Activated effector memory CD4-positive, alpha-beta T cell treated with Interleukin-2 at 50 U/mL for 16 hours (primary cell): ENCODE results near the gene SPRY4.
"Not testable (repeated sequence)": the region's sequence is repeated elsewhere in the genome, so short reads cannot be mapped to it uniquely, and the experiment has no call there.

Source experiments
- DNase-seq: peaks from one replicate; pipeline ENCODE4 v3.0.0-alpha.2; 2020

The SPRY4 gene

DNA sequence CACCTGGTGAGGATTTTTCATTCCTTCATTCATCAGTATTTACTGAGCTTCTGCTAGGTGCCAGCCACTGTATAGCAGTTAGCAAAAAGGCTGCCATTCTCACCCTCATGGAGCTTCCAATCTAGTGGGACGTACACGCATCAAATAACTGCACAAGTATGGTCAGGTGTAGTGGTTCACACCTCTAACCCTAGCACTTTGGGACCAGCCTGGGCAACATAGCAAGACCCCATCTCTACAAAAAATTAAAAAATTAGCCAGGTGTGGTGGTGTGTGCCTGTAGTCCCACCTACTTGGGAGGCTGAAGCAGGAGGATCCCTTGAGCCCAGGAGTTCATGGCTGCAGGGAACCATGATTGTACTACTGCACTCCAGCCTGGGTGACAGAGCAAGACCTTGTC, 8.9 kb upstream of the SPRY4 start:
- DNase-seq: not testable (repeated sequence)

- DNase-seq: no peak
Observed at GRCh38 chr5:142330444-142330843, 5.6 kb upstream of the SPRY4 start.

DNA sequence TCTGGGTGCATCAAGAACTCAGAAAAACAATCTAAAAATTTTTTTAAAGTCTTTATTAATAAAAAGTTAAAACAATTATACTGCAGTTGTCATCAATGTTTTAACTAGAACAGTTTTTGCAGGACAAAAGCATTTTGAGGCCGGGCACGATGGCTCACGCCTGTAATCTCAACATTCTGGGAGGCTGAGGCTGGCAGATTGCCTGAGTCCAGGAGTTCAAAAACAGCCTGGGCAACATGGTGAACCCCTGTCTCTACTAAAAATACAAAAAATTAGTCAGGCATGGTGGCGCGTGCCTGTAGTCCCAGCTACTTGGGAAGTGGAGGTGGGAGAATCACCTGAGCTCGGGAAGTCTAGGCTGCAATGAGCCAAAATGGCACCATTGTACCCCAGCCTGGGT, 5.2 kb upstream of the SPRY4 start:
- DNase-seq: no peak

DNA sequence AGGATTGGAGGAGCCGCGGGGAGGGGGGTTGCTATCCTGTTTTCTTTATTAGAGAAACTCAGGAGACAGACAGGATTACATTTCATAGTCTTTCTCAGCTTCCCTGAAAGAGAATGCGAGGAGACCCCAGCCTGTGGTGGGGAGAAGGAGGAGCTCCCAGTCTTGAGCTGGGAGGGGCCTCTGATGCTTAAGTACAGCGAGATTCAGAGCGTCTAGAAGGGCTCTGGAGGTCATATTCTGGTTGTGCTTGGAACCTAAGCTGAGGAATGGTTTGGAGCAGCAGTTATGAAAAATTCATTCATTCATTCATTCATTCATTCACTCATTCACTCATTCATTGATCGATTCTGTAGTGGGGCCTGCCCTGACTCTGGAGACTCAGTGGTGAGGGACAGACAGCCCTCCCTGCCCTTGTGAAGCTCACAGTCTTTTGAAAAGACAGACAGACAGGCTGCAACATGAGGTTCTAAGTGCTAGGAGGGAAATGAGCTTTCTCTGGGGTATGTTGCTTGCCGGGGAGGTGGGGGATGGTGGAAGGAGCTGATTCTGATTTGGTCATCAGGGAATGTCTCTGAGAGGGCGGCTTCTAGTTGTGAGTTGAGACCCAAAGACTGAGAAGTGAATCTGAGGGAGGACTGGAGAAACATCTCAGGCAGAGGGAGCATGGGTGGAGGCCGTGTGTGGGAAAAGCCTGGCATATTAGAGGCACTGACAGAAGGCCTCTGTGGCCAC, 2.5 kb upstream of the SPRY4 start:
- no peak for DNase-seq

GRCh38 chr5:142326480-142326938, 1.7 kb upstream of the SPRY4 start:
- DNase-seq: no peak

DNA sequence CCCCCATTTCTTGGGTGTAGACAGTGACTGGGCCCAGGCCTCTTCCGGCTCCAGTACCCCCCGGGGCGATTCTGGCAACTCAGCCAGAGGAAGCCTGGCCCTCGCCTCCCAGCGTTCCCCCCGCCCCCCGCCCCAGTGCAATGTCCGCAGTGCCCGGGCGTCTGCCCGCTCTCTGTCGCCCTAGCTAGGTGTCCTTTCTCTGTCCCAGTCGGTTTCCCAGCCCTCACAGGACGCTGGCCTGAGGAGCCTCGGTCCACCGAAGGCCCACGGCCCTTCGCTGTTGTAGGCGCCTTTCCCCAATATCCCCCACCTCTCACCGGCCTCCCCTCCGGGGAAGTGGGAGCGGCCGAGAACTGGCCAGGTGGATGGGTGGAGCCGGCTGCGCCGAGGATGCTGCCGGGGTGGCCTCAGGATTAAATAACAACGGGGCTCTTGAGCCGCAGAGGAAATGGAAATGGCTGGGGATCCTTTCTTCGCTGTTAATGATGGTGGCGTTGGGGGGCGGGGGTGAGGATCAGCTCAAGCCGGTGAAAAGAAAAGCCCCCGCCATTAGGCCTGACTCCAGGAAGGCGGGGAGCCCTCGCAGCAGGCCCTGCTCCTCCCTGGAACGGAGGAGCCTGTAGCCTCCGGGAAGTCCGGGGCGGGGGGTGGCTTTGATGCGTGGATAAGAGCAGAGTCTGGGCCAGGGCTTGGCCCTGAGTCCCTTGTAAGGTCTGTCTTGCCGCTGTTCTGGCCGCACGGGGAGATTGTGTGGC, 1.1 kb upstream of the SPRY4 start:
- DNase-seq: no peak

- DNase-seq: no peak
Observed at GRCh38 chr5:142324136-142324870, 518 bp downstream of the SPRY4 start.

DNA sequence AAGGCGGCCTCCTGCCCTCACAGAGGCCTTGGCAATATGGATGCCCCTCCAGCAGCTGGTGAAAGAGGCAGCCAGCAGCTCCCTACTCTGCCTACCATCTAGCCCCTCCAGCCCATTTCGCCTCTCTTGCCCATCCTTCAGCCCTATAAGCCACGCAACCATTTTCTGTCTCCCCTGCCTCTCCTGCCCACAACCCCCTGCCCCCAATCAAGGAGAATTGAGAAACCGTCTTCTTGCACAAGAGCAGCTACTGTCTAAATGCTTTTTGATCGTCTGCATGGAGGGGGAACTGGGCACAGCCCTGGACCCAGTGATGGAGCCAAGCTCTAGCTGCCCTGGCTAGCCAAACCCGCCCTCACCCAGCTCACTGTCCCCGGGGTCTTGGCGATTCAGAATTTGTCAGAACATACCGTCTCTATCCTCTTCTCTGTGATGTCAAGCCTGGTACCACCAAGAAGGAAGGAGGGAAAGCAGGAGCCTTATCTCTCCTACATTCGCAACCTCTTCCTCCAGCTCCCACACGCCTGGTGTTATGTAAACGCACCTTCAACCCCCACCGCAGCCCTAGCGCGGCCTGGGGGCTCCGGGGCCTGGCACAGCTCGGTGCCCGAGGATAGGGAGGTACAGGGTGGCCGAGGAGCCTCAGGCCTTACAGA, 1.2 kb downstream of the SPRY4 start:
- DNase-seq: no peak

- no peak for DNase-seq
Observed at GRCh38 chr5:142322747-142323479, 1.9 kb downstream of the SPRY4 start.

- DNase-seq: no peak
Observed at GRCh38 chr5:142322403-142322746, 2.4 kb downstream of the SPRY4 start.

- DNase-seq: no peak
Observed at GRCh38 chr5:142320851-142321560, 3.8 kb downstream of the SPRY4 start.

DNA sequence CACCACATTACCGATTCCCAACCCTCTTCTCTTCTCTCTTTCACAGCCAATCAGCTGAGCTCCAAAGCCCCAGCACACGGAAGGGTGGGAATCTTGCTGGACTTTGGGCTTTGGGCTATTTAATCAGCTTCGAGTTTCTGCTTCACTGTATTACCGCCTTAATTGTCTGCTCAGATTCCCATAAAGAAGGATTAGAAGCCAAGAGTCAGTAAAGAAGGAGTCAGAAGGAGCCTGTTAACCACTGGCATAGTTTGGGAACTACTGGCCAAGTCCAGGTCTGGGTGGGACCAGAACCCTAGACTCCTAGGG, 4.4 kb downstream of the SPRY4 start:
- DNase-seq: no peak

DNA sequence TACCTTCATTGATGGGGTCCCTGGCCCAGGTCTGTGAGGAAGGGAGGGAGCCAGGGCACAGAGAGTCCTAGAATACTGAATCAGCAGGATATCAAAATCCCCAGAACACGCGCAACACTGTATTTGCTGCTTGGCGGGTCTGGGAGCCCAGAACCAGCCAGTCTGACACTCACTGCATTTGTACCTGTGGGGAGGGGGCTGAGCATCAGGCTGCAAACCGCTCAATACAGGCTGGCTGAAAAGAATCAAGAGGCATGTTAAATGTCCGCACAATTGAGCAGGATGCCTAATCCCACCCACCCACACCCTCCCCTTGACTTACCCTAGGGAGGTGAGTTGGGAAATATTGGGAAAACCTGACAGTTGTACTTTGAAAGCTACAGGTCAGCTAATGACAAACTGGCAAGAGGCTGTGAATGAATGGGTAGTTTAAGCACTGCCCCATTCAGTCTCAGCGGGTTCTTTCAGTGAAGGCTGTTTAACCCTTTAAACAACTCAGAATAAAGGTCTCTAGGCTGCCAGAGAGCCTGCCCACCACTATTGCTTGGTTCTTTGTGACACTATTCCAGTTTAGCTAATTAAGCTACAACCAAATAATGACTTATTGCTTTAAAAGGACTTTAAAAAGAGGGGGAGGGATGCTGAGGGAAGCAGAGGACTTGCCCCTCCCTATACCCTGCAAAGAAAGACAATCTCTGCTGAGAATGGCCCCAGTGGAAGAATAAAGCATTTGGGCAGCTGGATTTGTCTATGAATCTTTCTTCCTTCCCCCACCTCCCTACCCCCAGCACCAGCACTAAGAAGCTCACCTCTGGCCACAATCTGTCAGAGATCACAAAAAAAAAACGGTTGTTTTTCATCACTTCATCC, 5.0 kb downstream of the SPRY4 start:
- no peak for DNase-seq

GRCh38 chr5:142319105-142319504, 5.7 kb downstream of the SPRY4 start:
- no peak for DNase-seq

GRCh38 chr5:142317753-142318152, 7.1 kb downstream of the SPRY4 start:
- DNase-seq: no peak

GRCh38 chr5:142317173-142317572, 7.6 kb downstream of the SPRY4 start:
- DNase-seq: no peak

DNA sequence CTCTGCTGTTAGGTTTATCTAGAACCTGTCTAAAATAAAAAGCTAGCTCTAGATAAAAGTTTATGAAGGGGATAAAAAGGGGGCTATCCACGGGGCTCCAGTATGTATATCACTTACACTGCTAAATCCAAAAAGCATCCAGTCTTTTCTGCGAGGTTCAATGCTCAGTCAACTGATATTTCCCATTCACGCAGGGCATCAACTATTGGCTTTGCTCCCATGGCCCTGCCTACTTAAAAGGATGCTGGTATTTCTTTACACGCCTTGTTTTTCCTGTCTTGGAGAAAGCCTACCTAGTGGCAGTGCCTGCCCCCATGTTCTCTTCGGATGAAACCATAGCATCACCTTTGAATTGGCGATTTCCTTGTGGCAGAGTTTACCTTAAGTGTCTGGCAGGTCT, 8.1 kb downstream of the SPRY4 start:
- no peak for DNase-seq

DNA sequence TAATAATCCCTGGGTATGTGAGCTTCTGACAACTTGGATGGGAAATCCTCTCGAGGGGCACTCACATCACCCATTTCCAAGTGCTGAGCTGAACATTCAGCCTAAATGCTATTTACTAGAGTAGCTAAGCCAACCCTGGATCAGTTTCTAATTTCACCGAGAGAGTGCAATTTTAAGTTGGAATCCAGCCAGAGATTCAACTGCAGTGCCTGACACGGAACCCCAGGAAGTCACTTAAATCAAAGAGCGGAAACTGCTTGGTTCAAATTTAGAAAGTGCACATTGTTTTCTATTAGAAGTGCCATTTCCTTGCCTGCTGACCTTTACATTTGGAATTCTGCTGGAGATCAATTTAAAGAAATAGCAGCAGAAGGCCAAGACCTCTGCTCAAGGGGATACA, 8.8 kb downstream of the SPRY4 start:
- DNase-seq: no peak

GRCh38 chr5:142315096-142315900, 9.5 kb downstream of the SPRY4 start:
- DNase-seq: no peak

- no peak for DNase-seq
Observed at GRCh38 chr5:142314606-142315005, 10.2 kb downstream of the SPRY4 start.
